GM19025 (cell line): ENCODE data around the gene ETNK2.

Source experiments
- ATAC-seq: cut with Tn5 transposase; IDR thresholded peaks from one replicate; pipeline ENCODE4 v1.9.1; 2021; ENCODE audit warnings: mild to moderate bottlenecking, low read depth, moderate library complexity; ENCODE audit not compliant: unreplicated experiment

ETNK2 gene

DNA sequence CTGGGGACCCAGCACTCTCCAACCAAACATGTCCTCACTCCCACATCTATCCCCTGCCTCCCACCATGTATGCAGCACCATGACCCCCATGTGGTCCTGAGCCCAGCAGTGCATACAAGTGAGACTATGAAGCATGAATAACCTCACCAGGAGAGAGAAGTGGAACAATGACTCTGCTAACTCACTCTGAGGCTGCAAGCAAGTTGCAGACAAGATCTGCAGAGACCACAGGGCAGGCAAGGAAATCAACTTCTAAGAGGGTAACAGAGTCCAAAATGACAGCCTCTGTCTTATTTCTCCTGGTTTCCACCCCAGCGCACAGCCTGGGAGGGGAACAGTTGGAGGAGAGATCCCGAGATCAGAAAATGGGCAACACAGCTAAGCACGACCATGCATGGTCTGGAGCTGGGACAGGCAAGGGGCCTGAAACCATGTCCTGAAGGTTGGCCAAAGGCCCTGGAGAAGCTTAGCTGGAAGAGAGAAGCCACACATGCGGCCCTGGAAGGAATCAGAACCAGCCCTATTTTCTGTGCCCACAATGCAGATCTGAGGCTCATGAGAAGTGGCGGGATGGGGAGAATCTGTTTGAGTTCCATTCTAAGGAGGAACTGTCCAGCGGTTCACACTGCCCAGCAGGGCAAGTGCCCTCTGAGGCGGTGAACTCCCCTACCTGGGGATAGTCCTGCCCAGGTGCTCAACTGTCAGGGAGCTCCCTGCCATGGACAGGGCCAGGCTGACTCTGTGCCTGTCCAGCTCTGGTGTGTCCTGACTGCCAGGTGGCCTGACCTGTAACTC lies 26.8 kb upstream of the ETNK2 start:
- no peak for ATAC-seq

DNA sequence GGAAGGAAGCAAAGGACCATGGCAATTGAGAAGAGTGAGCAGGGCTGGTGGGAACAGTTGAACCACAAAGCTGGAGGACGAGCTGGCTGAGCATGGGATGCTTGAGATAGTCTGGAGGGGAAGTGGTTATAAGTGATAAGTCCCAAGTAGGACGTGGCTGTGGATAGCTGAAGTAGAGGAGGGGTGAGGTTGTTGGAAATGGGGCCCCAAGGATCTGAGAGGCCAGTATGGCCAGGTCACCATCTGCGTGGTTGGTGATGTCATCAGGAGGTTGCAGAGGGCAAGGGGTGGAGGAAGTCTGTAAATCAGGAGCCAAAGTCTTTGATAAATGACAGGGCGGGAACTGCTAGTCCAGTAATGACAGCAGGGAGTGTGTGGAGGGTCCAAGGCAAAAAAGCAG lies 25.3 kb upstream of the ETNK2 start:
- ATAC-seq = no peak

DNA sequence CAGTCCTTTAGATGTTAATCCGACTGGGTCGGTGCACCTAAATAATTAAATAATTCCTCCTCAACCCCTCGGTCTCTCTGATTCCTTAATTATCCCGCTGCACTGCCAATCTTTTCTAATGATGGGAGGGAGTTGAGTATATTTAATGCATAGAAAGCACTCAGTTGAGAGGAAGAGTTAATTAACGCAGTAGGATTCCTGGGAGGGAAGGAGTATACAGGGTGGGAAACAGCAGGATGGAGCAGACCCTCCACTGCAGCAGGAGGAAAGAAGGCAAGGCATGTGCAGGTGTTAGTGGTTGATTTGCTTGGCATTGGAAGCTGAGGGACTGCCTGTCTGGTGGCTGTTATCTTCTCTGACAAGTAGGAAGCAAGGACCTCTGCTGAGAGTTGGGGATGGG lies 24.2 kb upstream of the ETNK2 start:
- ATAC-seq = no peak

- no peak for ATAC-seq
These were observed 23.1 kb upstream of the ETNK2 start for GRCh38 chr1:204174958-204175357.

DNA sequence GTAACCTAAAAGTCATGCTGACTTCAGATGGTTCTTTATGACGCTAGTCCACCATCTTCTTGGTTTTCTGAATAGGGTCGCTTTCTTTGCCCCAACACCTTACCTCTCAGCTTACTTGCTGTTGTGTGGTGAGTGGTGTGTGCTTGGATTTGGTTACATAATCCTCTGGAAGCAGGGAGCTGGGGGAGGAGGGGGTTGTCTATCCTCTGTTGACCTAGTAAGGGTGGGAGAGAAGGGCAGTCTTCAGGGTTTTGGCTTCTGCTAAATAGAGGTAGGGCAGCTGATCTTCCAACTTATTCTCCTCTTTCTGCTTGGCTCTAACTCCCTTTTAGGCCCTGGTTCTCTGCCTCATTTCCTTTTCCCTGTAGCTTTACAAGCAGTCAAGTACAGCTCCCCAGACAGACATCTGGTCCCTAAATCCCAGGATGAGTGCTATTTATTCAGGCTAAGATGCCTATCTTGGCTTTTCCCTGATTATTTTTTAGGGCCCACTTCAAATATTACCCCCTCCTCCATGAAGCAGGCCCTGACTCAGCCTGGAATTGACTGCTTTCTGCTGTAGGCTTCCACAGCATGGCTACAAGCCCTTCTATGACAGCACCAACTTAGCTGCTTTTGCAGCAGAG lies 20.7 kb upstream of the ETNK2 start:
- no peak for ATAC-seq

DNA sequence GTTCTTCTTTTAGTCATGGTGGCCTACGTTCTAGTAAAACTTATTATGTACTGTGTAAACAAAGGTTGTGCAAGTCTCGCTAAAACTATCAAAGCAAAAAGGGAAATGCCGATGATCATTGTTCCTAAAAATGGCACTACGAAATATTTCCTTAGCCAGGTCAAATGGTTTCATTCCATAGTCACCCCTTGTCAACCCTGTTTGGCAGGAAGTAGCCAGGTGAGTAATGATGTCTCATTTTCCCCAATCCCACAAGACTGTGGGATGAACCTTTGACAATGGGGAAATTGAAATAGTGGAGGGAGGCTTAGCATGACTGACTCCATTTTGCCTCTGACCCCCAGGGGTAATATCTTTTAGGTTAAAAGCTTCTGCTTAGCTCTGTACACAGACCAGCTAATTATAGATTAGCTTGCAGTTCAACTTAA lies 19.9 kb upstream of the ETNK2 start:
- no peak for ATAC-seq

DNA sequence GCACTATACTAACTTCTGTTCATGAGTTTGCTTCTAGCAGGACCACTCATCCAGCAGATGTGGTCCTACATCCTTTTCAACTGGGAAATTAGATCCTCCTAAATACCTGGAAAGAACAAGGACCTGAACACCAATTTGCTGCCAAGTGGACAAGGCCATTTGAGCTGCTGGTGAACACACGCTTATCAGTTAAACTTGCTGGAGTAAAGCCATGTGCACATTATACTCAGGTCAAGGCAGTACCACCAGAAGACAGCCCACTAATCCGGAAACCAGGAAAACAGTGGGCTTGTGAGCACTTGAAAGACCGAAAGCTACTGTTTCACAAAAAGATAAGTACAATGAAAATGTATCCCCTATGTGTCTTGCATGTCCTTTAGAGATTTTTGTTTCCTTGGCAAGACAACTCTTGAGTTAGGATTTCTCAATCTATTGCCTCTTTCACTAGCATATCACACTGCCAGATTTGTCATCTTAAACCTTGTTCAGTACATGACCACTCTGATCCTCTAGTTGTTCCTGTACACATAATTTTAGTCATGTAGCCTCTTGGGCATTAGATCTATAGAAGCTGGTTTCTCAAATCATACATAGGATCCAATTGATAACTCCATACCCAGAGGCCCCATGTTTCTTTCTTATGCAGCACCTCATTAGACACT lies 18.8 kb upstream of the ETNK2 start:
- no peak for ATAC-seq

- no peak for ATAC-seq
These were observed 18.0 kb upstream of the ETNK2 start for GRCh38 chr1:204169858-204170257.

- no peak for ATAC-seq
These were observed 15.9 kb upstream of the ETNK2 start for GRCh38 chr1:204167730-204168129.

GRCh38 chr1:204166219-204166618 lies 14.4 kb upstream of the ETNK2 start, which contains the start of gene REN:
REN (minus strand) TSS chr1:204166337; CDS start chr1:204166293, 44 bp downstream.
- ATAC-seq = no peak

- no peak for ATAC-seq
These were observed 10.7 kb upstream of the ETNK2 start for GRCh38 chr1:204162494-204163074.

DNA sequence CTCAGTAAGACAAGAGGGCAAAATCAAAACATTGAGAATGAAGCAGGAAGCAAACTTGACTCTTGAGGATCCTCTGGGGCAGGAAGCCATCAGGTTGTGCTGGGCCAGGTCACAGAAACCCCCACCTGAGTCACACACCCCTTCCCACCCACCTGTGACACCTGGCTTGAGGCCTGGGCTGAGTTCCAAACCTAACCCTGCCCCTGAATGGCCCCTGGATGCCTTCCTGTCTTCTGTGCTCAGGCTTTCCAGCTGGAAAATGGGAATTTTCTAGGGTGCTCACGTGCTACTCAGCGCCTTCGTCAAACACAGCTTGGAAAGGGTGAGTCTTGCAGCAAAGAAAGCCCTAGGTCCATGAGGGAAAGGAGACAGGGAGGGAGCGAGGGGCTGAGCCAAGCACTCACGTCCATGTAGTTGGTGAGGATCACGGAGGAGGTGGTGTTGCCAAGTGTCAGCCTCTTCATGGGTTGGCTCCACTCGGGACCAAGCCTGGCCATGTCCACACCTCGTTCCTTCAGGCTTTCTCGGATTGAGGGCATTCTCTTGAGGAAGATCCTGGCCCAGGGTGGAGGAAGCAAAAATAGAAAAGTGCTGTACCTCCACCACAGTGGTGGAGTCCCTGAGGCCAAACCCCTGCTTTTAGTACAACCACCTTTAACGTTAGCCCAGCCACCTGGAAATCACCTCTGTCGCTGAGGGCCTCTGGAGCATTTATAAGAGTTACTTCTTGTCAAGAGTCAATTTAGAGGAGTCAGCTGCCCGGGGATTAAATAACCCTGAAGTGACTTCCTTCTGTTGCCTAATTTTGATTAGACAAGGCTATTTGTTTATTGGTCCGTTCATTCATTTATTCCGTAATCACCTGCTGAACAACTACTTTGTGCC lies 10.0 kb upstream of the ETNK2 start:
- no peak for ATAC-seq

GRCh38 chr1:204157962-204158361 lies 6.1 kb upstream of the ETNK2 start:
- no peak for ATAC-seq

GRCh38 chr1:204155881-204156280 lies 4.0 kb upstream of the ETNK2 start:
- ATAC-seq = no peak

- no peak for ATAC-seq
These were observed 2.9 kb upstream of the ETNK2 start for GRCh38 chr1:204154568-204155255.

- no peak for ATAC-seq
These were observed 1.8 kb upstream of the ETNK2 start for GRCh38 chr1:204153667-204154066.

GRCh38 chr1:204152310-204153044 lies 633 bp upstream of the ETNK2 start:
- no peak for ATAC-seq

DNA sequence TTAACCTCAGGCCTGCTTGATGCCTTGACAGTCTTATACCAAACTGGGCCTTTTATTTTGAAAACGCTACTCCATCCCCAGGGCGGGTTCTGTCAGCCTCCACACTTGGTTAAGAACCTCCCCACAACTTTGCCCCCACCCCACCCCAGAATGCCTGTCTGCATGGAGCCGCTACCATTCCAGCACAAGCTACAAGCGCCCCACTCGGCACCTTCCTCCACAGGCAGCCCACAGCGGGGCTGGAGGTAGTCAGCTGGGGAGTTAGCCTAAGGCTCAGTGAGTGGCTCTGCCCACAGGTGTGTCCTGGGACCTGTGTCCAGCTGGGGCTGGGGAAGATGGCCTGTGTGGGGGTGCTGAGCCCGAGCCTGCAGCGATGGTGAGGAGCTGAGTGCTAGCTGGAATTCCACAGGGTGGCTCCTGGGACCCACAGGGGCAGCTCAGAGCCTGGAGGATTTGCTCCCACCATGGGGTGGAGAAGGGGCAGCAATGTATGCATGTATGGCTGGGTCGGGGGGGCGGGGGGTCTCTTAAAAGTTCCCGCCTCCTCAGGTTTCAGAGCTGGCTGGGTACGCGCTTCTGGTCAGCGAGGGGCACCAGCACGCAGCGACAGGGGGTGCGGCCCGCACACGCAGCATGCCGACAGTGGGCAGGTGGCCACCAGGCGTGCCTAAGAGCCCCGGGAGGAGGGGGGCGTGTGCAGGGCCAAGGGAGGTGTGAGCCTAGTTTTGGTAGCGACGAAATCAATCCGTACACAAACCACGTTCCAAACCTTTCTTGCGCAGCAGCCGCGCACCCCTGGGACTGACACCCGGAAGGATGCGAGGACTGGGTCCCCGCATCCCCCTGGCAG lies 917 bp downstream of the ETNK2 start:
- ATAC-seq = no peak
